NCI-H146 (cell line): ENCODE results near the gene WWOX.

ENCODE experiments used
- DNase-seq: peaks from one replicate; lab custom pipeline; 2025; lab: John Stamatoyannopoulos, UW

Gene WWOX

DNA sequence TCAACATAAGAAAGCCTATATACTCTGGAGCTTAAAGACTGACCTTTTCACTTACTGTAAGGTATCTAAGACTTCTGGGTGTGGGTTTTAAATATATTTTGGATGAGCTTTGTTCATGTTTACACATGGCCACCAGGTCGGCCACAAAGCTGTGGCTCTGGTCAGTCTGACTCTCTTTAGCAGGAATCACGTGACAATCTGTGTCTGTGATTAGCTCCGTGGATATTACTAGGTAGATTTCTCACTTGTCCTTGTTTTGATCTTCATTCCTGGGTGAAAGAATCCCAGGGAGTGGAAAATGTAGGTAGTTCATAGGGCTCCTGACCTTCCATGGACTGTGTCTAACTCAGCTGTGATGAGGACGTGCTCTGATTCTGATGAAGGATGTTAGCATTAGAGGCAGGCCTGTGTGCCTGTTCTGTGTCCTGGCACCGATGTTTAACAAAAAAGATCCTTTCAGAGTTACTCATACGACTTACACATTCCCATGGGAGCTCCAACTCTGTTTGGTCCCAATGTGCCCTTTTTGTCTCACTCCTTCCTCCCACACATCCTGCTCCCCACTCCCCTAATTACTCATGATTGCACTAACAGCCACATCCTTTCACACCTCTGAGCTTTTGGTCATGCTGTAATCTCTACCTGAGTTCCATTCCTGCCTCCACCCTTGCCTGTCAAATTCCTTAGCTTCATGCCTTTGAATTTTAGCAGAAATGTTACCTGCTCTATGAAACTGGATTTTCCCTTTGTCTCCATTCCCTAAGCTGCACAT lies 1076.0 kb downstream of the WWOX start:
- DNase-seq: no peak

DNA sequence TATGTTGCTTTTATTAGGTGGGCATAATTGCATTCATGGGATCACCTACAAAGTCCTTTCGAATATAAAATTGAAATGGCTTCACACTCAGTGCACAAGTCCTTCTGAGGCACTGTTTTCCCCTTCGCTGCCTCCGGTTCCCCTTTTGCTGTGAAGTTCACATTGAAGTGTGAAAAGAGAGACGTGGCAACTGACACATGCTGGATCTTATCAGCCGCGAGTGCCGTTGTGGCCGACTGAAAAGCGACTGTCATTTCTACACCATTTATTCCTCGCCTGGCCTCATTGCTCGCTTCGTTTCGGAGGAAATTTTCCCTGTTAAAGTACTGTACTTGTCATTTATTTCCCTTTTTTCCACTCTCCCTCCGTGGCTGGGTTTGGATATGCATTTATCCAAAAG lies 1077.6 kb downstream of the WWOX start:
- DNase-seq: no peak

GRCh38 chr16:79181419-79181818 lies 1082.0 kb downstream of the WWOX start:
- DNase-seq: no peak

GRCh38 chr16:79182616-79183015 lies 1083.2 kb downstream of the WWOX start:
- DNase-seq: no peak

DNA sequence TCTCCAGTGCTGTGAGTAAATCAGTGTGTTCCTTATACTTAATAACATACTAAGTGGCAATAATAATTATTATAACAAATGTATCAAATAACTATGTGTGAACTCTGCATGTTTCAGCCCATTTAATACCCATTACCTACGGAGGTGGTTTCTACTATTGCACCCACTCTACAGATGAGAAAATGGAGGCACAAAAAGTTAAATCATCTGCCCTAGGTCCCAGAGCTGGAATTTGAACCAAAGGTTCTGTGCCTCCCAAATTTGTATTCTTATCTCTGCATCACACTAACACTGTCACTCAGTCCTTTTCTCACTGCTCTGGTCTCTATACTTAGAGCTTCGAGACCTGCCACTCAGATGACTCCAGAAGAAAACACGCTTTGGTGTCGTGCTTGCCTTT lies 1084.1 kb downstream of the WWOX start:
- no peak for DNase-seq

GRCh38 chr16:79184464-79185030 lies 1085.1 kb downstream of the WWOX start:
- no peak for DNase-seq

DNA sequence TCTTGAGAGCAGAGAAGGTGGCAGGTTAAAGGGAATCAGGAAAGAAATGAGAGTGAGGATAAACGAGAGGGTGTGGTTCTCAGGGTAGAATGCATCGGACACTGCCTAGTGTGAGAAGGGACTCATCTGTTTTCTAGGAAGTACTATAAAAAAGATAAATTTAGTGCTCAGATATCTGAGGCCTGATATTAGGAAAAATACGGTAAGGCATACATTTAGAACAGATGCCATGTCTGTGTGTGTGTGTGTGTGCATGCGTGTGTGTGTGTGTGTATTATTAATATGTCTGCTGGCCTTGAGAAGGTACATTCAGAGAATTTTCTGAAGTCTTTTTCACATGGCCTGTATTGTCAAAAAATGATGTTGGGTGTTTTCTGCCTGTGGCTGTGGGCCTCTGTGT lies 1086.3 kb downstream of the WWOX start:
- DNase-seq: peak; percentile 42

DNA sequence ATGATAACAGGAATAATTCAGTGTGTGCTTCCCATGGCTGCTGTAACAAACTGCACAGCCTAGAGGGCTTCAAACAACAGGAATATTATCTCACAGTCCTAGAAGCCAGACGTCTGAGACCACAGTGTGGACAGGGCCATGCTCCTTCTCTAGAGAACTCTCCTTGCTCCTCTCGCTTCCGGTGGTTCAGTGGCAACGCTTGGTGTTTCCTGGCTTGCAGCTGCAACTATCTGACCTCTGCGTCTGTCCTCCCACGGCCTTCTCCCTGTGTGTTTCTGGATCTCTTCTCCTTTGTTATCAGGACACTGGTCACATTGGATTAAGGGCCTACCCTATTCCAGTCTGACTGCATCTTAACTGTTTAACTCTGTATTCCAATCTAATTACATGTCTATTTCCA lies 1086.7 kb downstream of the WWOX start:
- no peak for DNase-seq

DNA sequence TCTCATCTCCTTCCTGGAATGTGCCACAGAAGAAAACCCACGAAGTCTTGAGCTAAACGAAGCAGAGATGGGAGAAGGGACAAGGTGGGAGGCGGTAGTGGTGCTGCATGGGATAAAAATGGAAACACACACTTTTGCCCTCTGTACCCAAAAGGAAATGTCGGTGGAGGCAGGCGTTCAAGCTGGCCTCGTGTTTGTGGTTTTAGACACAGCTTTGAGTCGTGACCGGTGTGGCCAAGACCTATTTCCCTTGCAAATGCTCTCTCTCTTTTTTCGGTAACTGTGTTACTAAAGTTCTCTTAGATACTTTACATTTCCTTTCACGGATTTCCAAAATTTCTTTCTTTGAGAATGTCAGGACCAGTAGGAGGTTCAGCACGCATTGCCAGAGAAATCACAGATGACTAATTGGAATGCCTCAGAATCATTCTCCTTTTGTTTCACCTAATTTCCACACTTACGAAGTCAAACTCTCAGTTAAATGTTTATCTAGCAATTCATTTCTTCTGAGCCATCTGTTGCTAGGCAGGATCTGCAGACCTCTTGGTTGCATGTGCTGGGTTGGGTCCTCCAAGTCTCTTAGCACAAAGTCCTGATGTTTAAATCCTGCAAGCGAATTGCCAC lies 1088.8 kb downstream of the WWOX start:
- no peak for DNase-seq

DNA sequence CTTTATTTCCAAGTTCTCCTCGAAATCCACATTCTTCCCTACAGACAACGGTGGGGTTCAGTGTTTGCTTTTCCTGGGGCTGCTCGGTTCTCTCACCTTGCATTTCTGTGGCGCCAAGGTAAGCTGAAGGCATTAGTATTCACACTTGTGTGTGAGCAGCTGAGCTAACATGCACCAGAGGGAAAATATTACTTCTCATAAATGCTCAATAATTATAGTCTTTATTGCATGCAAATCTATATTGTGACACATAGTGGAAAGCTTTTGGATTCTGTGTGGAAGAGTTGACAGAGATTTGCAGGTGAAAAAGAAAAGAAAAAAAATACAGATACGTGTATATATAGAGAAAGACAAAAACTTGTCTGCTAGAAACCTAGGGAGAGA lies 1089.3 kb downstream of the WWOX start:
- DNase-seq: peak; percentile 89

DNA sequence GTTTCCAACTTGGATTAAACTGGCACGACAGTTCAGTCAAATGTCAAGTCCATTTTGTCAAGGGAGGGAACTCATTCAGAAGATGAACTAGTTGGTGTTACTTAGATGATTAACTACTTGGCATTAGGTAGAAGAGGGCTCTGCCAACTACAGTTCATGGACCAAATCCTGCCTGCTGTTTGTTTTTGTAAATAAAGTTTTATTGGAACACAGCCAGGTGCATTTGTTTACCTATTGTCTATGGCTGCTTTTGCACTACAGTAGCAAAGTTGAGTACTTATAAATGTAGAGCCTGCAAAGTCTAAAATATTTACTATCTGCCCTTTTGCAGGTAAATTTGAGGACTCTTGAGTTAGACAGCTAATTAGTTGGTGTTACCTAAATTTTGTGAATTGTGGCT lies 1091.1 kb downstream of the WWOX start:
- DNase-seq: no peak

- no peak for DNase-seq
Measured at GRCh38 chr16:79191933-79192332, 1092.5 kb downstream of the WWOX start.

GRCh38 chr16:79192904-79193303 lies 1093.5 kb downstream of the WWOX start:
- no peak for DNase-seq

GRCh38 chr16:79194291-79194690 lies 1094.8 kb downstream of the WWOX start:
- DNase-seq: no peak

DNA sequence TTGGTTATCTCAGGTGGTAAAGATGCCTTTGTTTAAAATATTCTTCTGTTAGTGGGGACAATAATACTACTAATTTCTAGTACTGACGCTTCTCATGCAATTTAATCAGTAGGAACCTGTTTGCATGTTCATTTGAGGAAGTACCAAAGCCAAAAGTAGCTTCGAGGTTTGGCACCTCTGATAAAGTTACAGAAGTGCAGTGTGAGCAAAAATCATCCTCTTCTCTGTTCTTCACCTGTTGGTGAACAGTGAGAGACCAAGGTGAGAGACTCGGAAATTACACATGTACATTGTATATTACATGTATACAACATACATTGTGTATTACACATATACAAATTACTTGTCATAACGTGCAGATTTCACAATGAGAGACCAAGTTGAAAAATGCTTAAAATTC lies 1096.5 kb downstream of the WWOX start:
- DNase-seq: no peak

DNA sequence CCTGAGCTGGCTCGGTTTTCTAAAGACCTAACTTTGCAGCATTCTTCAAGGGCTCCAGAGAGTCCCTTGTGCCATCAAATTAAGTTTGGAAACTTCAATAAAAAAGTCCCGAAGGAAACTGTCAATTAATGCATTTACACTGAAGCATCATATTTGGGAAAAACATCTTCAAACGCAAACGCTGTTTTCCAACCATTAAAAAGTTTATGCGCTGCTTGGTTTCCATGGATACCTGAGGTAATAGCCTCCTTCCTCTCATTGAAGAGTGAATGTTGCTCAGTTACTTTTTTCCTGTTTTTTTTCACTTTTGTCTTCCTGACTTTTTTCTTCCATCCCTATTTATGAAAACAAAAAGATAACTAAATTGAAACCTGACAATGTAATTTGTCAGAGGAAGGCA lies 1102.0 kb downstream of the WWOX start:
- DNase-seq: no peak

- no peak for DNase-seq
Measured at GRCh38 chr16:79202977-79203376, 1103.5 kb downstream of the WWOX start.

- DNase-seq: no peak
Measured at GRCh38 chr16:79204486-79204885, 1105.0 kb downstream of the WWOX start.

GRCh38 chr16:79206889-79207288 lies 1107.4 kb downstream of the WWOX start:
- DNase-seq: no peak

DNA sequence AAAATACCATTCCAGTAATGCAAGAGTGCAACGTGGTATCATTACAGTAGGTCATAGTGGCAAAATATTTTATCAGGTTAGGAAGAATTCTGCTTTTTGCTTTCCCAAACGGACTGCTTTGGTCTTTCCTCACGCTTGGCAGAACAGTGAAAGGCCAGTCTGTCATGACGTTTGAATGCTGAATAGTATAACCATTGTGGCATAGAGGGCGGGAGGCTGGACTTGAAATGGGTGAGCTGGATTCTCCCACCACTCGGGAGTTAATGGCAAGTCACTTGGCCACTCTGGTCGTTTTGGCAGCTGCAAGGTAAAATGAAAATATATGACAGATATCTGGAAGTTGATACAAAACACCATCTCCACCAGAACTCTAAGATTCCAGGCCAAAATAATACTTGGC lies 1109.9 kb downstream of the WWOX start:
- no peak for DNase-seq

GRCh38 chr16:79210607-79211006 lies 1111.2 kb downstream of the WWOX start:
- no peak for DNase-seq

DNA sequence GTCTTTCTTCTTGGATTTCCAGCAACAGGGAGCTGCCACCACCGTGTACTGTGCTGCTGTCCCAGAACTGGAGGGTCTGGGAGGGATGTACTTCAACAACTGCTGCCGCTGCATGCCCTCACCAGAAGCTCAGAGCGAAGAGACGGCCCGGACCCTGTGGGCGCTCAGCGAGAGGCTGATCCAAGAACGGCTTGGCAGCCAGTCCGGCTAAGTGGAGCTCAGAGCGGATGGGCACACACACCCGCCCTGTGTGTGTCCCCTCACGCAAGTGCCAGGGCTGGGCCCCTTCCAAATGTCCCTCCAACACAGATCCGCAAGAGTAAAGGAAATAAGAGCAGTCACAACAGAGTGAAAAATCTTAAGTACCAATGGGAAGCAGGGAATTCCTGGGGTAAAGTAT lies 1112.1 kb downstream of the WWOX start:
- DNase-seq: no peak

DNA sequence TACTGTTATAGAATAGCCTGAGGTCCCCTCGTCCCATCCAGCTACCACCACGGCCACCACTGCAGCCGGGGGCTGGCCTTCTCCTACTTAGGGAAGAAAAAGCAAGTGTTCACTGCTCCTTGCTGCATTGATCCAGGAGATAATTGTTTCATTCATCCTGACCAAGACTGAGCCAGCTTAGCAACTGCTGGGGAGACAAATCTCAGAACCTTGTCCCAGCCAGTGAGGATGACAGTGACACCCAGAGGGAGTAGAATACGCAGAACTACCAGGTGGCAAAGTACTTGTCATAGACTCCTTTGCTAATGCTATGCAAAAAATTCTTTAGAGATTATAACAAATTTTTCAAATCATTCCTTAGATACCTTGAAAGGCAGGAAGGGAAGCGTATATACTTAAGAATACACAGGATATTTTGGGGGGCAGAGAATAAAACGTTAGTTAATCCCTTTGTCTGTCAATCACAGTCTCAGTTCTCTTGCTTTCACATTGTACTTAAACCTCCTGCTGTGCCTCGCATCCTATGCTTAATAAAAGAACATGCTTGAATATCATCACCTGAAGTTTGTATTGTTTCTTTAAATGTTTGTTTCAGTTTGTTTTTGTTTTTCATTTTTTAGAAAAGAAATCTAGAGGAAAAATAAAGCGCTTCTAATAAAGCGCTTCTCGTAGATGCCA lies 1112.8 kb downstream of the WWOX start:
- no peak for DNase-seq
